HL-60/S4 treated with retinoic acid at 250 ng/mL for 4 days and 3 days (cell line): ENCODE results near the gene RNU7-1.
"Not testable (repeated sequence)": the region's sequence is repeated elsewhere in the genome, so short reads cannot be mapped to it uniquely, and the experiment has no call there.

Experiments
- in situ Hi-C: fragments of 300-500 bp; cut with MboI; formaldehyde crosslinking; loops from 2 replicates; pipeline ENCODE4 v1.7.0; 2022; ENCODE audit warnings: low sequenced_read_pairs

The RNU7-1 gene

GRCh38 chr12:6943722-6944380, at the start of gene RNU7-1, which contains the start of gene C12orf57:
Gene RNU7-1, plus strand, starts transcription at chr12:6943816.
Gene C12orf57, plus strand, starts transcription at chr12:6944022. Its CDS starts 100 bp downstream, at chr12:6944122.
- in situ Hi-C loops: no loop called here

- in situ Hi-C loops: no loop called here
Observed at GRCh38 chr12:6894321-6894720, 49.3 kb upstream of the RNU7-1 start.

- in situ Hi-C loops: no loop called here
Observed at GRCh38 chr12:6896846-6897435, 46.7 kb upstream of the RNU7-1 start.

- in situ Hi-C loops: no loop called here
Observed at GRCh38 chr12:6899427-6899826, 44.2 kb upstream of the RNU7-1 start.

GRCh38 chr12:6899837-6900519, 43.6 kb upstream of the RNU7-1 start:
- in situ Hi-C loops: no loop called here

GRCh38 chr12:6902448-6902847, 41.2 kb upstream of the RNU7-1 start:
- in situ Hi-C loops: no loop called here

- in situ Hi-C loops: no loop called here
Observed at GRCh38 chr12:6903722-6904121, 39.9 kb upstream of the RNU7-1 start.

GRCh38 chr12:6904280-6905276, 39.0 kb upstream of the RNU7-1 start, which contains the start of gene LRRC23:
Gene LRRC23, plus strand, starts transcription at chr12:6904822. Its CDS starts 812 bp downstream, at chr12:6905634.
- in situ Hi-C loops: no loop called here

GRCh38 chr12:6905414-6906040, 38.1 kb upstream of the RNU7-1 start:
- in situ Hi-C loops: no loop called here

- in situ Hi-C loops: not testable (repeated sequence)
Observed at GRCh38 chr12:6908141-6908540, 35.5 kb upstream of the RNU7-1 start.

GRCh38 chr12:6909421-6910145, 34.0 kb upstream of the RNU7-1 start:
- in situ Hi-C loops: no loop called here

- in situ Hi-C loops: no loop called here
Observed at GRCh38 chr12:6912164-6912935, 31.3 kb upstream of the RNU7-1 start.

GRCh38 chr12:6914246-6914946, 29.2 kb upstream of the RNU7-1 start, which contains the start of gene ENO2:
Gene ENO2, plus strand, starts transcription at chr12:6914580. Its CDS starts 1,253 bp downstream, at chr12:6915833.
- in situ Hi-C loops: no loop called here

GRCh38 chr12:6914947-6915788, 28.4 kb upstream of the RNU7-1 start:
- in situ Hi-C loops: no loop called here

- in situ Hi-C loops: no loop called here
Observed at GRCh38 chr12:6915789-6916285, 27.8 kb upstream of the RNU7-1 start.

- in situ Hi-C loops: no loop called here
Observed at GRCh38 chr12:6916426-6917200, 27.0 kb upstream of the RNU7-1 start.
